Astrocyte (in vitro differentiated cells and primary cell): ENCODE measurements around the gene SIDT2. TPM values are rescaled to one million over a fixed set of nuclear protein-coding genes. Genes with fewer than 3 reads are reported as not detected.

Experiments
- DNase-seq: peaks from one replicate; pipeline ENCODE4 v3.0.0-alpha.2; 2010; ENCODE audit warnings: low read depth
- FAIRE-seq: peaks from 2 replicates; lab custom pipeline; 2011; peaks lifted over from hg19 to GRCh38; lab: Jason Lieb, UNC
- H2AFZ ChIP-seq: 2 replicates; pipeline ENCODE4 v1.6.0; 2012; ENCODE audit warnings: low read depth, low read length, inconsistent platforms
- H3K27ac ChIP-seq: 2 replicates; pipeline ENCODE4 v1.5.1; 2011; ENCODE audit warnings: low read depth, low read length, inconsistent platforms
- H3K27me3 ChIP-seq: 2 replicates; pipeline ENCODE4 v1.6.0; 2011; ENCODE audit warnings: low read length, inconsistent platforms; ENCODE audit not compliant: insufficient read depth
- H3K36me3 ChIP-seq: 2 replicates; pipeline ENCODE4 v1.5.1; 2011; ENCODE audit warnings: low read length, inconsistent platforms; ENCODE audit not compliant: insufficient read depth
- H3K4me1 ChIP-seq: 2 replicates; pipeline ENCODE4 v1.5.1; 2011; ENCODE audit warnings: low read length, inconsistent platforms; ENCODE audit not compliant: insufficient read depth
- H3K4me2 ChIP-seq: 2 replicates; pipeline ENCODE4 v1.6.0; 2012; ENCODE audit warnings: low read length, inconsistent platforms
- H3K4me3 ChIP-seq: 2 replicates; pipeline ENCODE4 v1.5.1; 2011; ENCODE audit warnings: low read depth, mild to moderate bottlenecking, low read length, inconsistent platforms; ENCODE audit not compliant: insufficient read depth
- H3K79me2 ChIP-seq: 2 replicates; pipeline ENCODE4 v1.6.0; 2012; ENCODE audit warnings: mild to moderate bottlenecking, low read length, inconsistent platforms; ENCODE audit not compliant: insufficient read depth
- H3K9ac ChIP-seq: 2 replicates; pipeline ENCODE4 v1.6.0; 2012; ENCODE audit warnings: mild to moderate bottlenecking, low read length, inconsistent platforms
- H3K9me3 ChIP-seq: 2 replicates; pipeline ENCODE4 v1.5.1; 2012; ENCODE audit warnings: low read depth, mild to moderate bottlenecking, low read length, inconsistent platforms; ENCODE audit not compliant: insufficient read depth
- H4K20me1 ChIP-seq: 2 replicates; pipeline ENCODE4 v1.6.0; 2012; ENCODE audit warnings: low read length, inconsistent platforms; ENCODE audit not compliant: insufficient read depth
- H3K27ac Mint-ChIP-seq: one replicate; pipeline ENCODE4 v1.8.0; 2021; ENCODE audit warnings: mild to moderate bottlenecking, mixed read lengths; ENCODE audit not compliant: unreplicated experiment
- H3K27me3 Mint-ChIP-seq: one replicate; pipeline ENCODE4 v1.8.0; 2021; ENCODE audit warnings: low read depth, mixed read lengths; ENCODE audit not compliant: unreplicated experiment
- H3K36me3 Mint-ChIP-seq: one replicate; pipeline ENCODE4 v1.8.0; 2021; ENCODE audit warnings: low read depth, mixed read lengths; ENCODE audit not compliant: unreplicated experiment
- H3K4me1 Mint-ChIP-seq: one replicate; pipeline ENCODE4 v1.8.0; 2021; ENCODE audit warnings: low read depth, mixed read lengths; ENCODE audit not compliant: unreplicated experiment
- H3K4me3 Mint-ChIP-seq: one replicate; pipeline ENCODE4 v1.8.0; 2021; ENCODE audit warnings: mild to moderate bottlenecking, moderate library complexity, mixed read lengths; ENCODE audit not compliant: unreplicated experiment
- H3K9me3 Mint-ChIP-seq: one replicate; pipeline ENCODE4 v1.8.0; 2021; ENCODE audit warnings: mild to moderate bottlenecking, mixed read lengths; ENCODE audit not compliant: unreplicated experiment
- EZH2 ChIP-seq: IDR thresholded peaks from 2 replicates; pipeline ENCODE4 v1.6.1; 2012; ENCODE audit warnings: mild to moderate bottlenecking, low read length, inconsistent platforms; ENCODE audit not compliant: insufficient read depth
- total RNA-seq: library from RNA; stranded (reverse); gene quantifications from 2 replicates; pipeline ENCODE4 v1.2.1, GENCODE V29; 2021
- TF ChIP-seq, protein P1 (sequence below): IDR thresholded peaks from 2 replicates; pipeline ENCODE4 v1.5.1; 2011; ENCODE audit warnings: low read depth, mild to moderate bottlenecking, inconsistent platforms, low read length, moderate library complexity; ENCODE audit not compliant: insufficient read depth

Gene SIDT2
- total RNA-seq, 1 donor from 2014 or later = 55.8 TPM

DNA sequence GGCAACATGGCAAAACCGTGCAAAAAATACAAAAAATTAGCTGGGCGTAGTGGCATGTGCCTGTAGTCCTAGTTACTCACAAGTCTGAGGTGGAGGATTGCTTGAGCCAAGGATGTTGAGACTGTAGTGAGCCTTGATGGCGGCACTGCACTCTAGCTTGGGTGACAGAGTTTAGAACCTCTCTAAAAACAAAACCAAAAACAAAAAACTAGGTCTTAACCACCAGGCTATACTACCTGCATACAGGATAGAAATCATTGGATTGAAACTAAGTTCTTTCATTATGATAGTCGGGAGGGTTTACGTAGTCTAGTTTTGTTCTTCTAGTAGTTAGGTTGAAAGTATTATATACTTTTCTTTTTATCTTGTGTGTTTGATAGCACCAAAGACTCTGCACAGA, 59.7 kb downstream of the SIDT2 start:
- Histone ChIP-seq H3K4me3 (no peak overlapping the region), H4K20me1 (no peaks in the 10 kb centered on the region), H2AFZ (no peak overlapping the region), H3K27me3 (no peaks in the 10 kb centered on the region), H3K36me3 (peaks cover 6% of the 10 kb centered on the region), H3K9ac (no peak overlapping the region), H3K79me2 (peaks cover 25% of the 10 kb centered on the region), H3K4me1 (peaks cover 21% of the 10 kb centered on the region), H3K27ac (no peak overlapping the region), H3K4me2 (no peak overlapping the region), H3K9me3 (no peaks in the 10 kb centered on the region)
- Mint-ChIP-seq H3K27ac (peak overlapping the region; percentile 53), H3K4me1 (peaks cover 19% of the 10 kb centered on the region), H3K36me3 (no peaks in the 10 kb centered on the region), H3K9me3 (no peaks in the 10 kb centered on the region), H3K4me3 (no peak overlapping the region), H3K27me3 (no peaks in the 10 kb centered on the region)
- FAIRE-seq (no peak), DNase-seq (no peak)
- no peak for TF ChIP-seq EZH2
- TF ChIP-seq, protein P1, sequence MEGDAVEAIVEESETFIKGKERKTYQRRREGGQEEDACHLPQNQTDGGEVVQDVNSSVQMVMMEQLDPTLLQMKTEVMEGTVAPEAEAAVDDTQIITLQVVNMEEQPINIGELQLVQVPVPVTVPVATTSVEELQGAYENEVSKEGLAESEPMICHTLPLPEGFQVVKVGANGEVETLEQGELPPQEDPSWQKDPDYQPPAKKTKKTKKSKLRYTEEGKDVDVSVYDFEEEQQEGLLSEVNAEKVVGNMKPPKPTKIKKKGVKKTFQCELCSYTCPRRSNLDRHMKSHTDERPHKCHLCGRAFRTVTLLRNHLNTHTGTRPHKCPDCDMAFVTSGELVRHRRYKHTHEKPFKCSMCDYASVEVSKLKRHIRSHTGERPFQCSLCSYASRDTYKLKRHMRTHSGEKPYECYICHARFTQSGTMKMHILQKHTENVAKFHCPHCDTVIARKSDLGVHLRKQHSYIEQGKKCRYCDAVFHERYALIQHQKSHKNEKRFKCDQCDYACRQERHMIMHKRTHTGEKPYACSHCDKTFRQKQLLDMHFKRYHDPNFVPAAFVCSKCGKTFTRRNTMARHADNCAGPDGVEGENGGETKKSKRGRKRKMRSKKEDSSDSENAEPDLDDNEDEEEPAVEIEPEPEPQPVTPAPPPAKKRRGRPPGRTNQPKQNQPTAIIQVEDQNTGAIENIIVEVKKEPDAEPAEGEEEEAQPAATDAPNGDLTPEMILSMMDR = no peak

DNA sequence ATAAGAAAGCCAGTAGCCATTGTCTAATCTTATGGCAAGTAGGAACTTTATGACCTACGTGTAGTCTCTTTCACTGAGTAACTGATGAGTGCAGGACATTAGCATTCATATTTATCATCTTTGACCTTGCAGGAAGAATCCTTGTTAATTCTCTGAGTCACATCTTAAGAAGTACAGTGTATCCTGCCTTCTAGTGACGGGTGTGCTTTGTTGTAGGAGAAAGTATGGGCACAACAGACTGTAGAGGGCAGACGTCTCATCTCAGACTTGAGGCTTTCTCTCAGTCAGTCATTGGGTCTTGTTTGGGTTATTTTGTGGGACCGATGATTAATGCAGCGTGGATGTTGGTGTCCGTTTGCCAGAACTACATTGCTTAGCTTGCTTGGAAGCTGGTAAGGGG, 60.8 kb downstream of the SIDT2 start:
- H3K79me2 ChIP-seq = peaks cover 14% of the 10 kb centered on the region
- peak overlapping the region; percentile 71 for H3K27ac ChIP-seq
- DNase-seq (peak; percentile 94), FAIRE-seq (peak; percentile 99)
- TF ChIP-seq EZH2 = no peak
- TF ChIP-seq, protein P1 = peak; percentile 56
- H3K36me3 ChIP-seq = peaks cover 12% of the 10 kb centered on the region
- H3K36me3 Mint-ChIP-seq = peaks cover 2% of the 10 kb centered on the region
- H3K9me3 Mint-ChIP-seq = no peaks in the 10 kb centered on the region
- H4K20me1 ChIP-seq = no peaks in the 10 kb centered on the region
- H3K4me1 ChIP-seq = peaks cover 14% of the 10 kb centered on the region
- H3K4me1 Mint-ChIP-seq = peaks cover 9% of the 10 kb centered on the region
- H3K4me3 Mint-ChIP-seq = no peak overlapping the region
- peak overlapping the region; percentile 36 for H3K4me2 ChIP-seq
- H3K4me3 ChIP-seq = no peak overlapping the region
- no peak overlapping the region for H3K27ac Mint-ChIP-seq
- peak overlapping the region; percentile 56 for H3K9ac ChIP-seq
- no peaks in the 10 kb centered on the region for H3K27me3 ChIP-seq
- no peaks in the 10 kb centered on the region for H3K27me3 Mint-ChIP-seq
- H2AFZ ChIP-seq = no peak overlapping the region
- no peaks in the 10 kb centered on the region for H3K9me3 ChIP-seq

Other genes starting within 250 kb of the SIDT2 start
- gene SIK3, start 80.3 kb upstream of the SIDT2 start, total RNA-seq = 31.8 and 34.4 TPM in 2 replicates
- gene PAFAH1B2, start 34.5 kb upstream of the SIDT2 start, total RNA-seq = 139 and 142 TPM in 2 replicates
- 3,676 and 4,004 TPM in 2 replicates for gene TAGLN, start 20.6 kb downstream of the SIDT2 start, total RNA-seq
- gene PCSK7, start 53.3 kb downstream of the SIDT2 start, total RNA-seq = 43.6 and 53.3 TPM in 2 replicates
- 20.7 and 23.6 TPM in 2 replicates for gene RNF214, start 53.9 kb downstream of the SIDT2 start, total RNA-seq
- gene BACE1-AS, start 112.6 kb downstream of the SIDT2 start, total RNA-seq = 6.7 and 6.8 TPM in 2 replicates
- gene BACE1, start 137.5 kb downstream of the SIDT2 start, total RNA-seq = 32.6 and 37.2 TPM in 2 replicates
- 36.1 and 40.5 TPM in 2 replicates for gene CEP164, start 149.1 kb downstream of the SIDT2 start, total RNA-seq